Measurements from ENCODE around the gene MPND.

Gene MPND

DNA sequence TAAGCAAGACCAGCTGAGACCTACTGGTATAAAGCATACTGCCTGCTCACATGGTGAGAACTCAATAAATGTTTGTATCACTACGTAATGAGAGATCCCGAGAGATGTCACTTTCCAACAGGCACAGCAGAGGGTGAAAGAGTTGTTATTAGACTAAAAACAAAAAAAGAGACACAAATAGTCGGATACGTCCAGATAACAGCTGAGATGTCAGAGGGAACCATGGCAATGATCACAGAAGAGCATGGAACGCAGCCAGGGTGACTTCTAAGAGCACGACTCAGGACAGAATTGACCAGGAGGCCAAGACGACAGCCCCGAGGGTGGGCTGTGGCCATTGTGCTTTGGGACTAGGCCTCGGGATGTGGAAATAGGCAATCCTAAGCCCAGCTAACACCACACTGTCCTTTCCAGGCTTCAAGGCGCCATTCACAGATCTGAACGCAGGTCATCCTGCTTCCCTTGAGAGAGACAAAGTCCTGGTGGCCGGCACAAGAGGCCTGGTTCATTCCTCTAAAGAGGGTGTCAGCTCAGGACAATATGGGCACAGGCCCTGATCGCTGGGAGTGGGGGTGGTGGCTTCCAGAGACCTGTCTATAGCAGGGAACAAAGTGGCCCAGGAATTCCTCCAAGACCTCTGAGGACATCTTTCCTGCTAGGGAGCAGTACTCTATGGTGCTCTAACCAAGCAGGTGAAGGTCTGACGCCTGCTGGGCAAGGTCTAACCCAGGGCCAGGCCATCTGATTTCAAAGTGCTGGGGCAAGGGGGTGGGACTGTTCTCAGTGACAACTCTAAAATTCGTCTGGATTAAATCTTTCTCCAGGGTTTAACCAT lies 53.8 kb downstream of the MPND start:
- FAIRE-seq (no peak), DNase-seq (ENCODE audit: insufficient read length, low spot score) (no peak)

DNA sequence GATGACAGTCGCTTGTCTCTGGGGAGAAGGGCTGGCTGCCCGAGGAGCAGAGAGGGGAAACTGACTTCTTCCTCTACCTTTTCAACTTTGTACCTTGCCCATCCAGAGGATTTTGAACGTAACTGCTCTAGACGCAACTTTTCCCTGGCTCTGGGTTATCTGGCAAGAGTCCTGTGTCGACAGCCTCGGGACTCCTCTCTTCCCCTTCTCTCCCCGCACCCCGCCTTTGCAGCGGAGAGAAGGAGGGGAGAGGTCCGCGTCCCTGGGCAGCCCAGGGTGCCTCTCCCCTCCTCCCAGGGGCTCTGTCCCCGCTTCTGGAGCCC lies 56.4 kb downstream of the MPND start:
- DNase-seq (ENCODE audit: insufficient read length, low spot score) = no peak
- FAIRE-seq = no peak

DNA sequence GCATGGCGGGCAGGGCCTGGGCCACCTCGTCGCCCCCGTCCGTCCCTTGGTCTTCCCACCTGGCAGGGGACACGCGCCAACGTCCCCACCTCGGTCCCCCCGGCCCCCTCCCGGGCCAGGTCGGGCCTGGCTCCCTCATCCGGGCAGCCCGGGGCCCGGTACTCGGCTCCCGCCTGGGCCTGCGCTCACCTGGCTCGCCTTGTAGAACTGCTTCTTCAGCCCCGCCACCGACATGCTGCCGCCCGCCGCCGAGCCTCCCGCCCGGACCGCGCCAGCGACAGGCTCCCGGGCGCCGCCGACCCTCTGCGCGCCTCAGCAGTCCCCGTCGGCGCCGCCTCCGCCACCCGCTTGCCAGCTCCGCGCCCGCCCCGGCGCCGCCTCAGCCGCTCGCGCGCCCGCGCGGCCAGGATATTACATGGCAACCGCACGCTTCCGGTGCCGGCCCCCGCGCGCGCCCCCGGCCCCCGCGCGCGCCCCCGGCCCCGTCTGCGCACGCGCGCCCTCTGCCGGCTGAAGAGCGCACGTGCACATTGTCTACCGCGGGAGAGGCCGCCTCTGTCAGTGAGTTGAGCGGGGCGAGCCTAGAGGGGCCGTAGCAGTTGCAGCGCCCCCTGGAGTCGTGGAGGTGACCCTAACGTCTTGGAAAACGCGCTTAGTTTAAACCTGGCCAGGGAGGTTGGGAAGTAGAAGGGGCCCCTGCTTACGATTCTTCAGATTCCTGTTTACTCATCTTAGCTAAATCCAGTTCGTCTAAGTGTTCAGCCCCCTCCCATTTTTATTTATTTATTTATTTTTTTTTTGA lies 57.0 kb downstream of the MPND start, which contains the start of gene SH3GL1:
TSS of gene SH3GL1 (minus strand) at position 413 of the 802 bp plus-strand sequence. CDS start at position 234, 179 bp downstream.
- peak; percentile 16 for FAIRE-seq

DNA sequence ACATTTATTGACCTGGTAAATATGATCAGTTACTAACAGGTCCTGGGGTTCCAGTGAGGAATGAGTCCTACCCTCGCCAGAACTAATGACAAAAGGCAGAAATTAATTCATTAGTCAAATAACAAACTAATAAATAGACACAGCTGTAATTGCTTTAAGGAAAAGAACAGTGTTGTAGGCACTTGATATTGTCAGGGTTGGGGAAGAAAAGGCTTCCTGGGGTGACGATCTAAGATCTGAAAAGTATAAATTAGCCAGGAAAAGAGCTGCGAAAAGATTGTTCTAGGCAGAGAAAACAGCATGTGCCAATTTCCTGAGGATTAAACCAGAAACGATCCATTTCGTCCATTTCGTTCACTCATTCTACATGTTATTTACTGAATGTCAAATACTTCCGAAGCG lies 58.4 kb downstream of the MPND start:
- FAIRE-seq = no peak
- DNase-seq (ENCODE audit: insufficient read length, low spot score) = no peak

More for the DNA sequence above, 57.0 kb downstream of the MPND start, which contains the start of gene SH3GL1:
- peak; percentile 71 for DNase-seq (ENCODE audit: insufficient read length, low spot score)

DNA sequence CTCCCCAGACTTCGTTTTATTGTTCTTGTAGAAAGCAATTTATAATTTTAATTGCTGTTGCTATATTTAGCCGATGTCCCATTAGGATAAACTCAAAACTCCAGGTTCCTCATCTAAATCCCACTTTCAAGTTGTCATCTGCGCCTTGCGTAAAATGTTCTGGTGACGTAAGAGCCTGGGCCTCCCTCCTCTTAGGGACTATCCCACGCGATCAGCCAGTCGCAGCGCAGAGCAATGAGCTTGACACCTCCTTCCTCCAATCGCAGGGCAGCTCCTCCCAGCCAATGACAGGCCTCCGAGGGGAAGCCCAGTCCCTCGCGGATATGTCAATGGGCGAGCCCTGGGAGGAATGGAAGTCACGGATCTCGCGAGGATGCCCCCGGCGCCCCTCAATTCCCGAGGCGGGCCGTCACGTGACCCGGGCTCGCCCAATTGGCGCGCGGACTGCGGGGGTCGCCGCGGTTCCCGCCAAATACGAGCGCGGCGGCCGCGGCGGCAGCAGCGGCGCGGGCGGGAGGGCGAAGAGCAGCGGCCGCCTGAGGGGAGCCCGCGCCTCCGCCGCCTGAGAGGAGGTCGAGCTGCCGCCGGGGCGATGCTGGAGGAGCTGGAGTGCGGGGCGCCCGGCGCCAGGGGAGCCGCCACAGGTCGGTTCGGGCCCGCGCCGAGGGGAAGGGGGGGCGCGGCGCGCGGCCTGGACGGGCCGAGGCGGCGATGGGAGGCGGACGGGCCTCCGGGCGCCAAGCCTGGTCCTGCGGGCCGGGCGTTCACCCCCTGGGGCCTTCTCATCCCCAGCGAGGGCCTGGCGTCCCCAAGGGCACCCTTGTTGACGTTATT lies 59.0 kb downstream of the MPND start, which contains the start of gene CHAF1A:
TSS of gene CHAF1A (plus strand) at position 470 of the 834 bp plus-strand sequence. CDS start at position 593, 123 bp downstream.
- DNase-seq (ENCODE audit: insufficient read length, low spot score) (peak; percentile 99), FAIRE-seq (peak; percentile 82)

DNA sequence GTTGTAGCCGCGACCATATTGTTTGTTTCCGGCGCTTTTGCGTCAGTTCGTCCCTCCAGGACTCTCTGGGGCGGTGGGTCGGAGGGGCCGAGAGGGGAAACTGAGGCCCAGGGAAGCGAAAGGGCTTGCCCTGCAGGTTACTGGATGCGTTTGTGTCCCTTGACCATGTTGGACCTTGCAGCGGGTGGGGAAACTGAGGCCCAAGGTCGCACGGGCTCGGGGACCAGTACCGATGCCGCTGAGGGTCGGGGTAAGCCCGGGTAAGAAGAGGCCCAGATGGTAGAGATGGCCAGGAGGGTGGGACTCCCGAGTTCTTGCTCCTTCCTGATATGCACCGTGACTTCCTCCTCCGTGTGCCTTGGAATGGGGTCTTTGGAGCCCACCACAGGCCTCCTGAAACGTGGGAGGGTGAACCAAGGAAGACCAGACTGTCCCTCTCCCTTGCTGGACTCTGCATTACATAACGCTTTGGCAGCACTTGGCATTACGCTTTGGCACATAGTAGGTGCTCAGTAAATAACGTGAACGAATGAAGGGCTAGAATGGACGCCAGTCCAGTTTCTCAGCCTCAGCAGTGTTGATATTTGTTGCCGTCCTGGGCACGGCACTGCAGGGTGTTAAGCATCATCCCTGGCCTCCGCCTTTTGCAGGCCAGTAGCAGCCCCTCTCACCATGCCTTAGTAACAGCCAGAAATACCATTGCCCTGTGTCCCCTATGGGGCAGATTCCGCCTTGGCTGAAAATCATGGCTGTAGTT lies 59.8 kb downstream of the MPND start:
- no peak for DNase-seq (ENCODE audit: insufficient read length, low spot score)
- no peak for FAIRE-seq

DNA sequence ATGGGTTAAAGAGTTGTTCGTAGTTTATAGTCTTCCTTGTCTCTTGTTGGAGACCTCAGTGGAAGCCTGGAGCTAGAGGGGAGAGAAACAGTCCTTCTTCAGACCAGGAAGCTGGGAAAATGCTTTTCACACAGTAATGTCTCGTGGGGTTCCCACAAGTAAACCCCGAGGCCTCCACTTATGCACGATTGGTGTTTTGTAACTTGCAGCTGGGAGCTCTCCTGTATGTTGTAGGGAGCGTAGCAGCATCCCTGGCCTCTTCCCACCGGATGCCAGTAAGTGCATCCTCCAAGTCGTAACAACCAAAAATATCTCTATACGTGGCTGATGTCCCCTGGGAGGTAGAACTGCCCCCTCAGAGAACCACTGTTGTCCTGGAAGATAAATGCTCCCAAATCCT lies 62.6 kb downstream of the MPND start:
- DNase-seq (ENCODE audit: insufficient read length, low spot score) (no peak), FAIRE-seq (no peak)

DNA sequence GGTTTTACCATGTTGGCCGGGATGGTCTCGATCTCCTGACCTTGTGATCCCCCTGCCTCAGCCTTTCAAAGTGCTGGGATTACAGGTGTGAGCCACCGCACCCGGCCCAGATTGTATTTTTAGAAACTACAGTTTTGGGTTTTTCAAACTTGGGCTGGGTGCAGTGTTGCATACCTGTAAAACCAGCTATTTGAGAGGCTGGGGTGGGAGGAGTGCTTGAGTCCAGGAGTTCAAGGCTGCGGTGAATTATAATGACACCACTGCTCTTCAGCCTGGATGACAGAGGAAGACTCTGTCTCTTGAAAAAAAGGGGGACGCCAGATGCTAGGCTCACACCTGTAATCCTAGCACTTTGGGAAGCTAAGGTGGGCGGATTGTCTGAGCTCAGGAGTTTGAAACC lies 63.3 kb downstream of the MPND start:
- no peak for FAIRE-seq

DNA sequence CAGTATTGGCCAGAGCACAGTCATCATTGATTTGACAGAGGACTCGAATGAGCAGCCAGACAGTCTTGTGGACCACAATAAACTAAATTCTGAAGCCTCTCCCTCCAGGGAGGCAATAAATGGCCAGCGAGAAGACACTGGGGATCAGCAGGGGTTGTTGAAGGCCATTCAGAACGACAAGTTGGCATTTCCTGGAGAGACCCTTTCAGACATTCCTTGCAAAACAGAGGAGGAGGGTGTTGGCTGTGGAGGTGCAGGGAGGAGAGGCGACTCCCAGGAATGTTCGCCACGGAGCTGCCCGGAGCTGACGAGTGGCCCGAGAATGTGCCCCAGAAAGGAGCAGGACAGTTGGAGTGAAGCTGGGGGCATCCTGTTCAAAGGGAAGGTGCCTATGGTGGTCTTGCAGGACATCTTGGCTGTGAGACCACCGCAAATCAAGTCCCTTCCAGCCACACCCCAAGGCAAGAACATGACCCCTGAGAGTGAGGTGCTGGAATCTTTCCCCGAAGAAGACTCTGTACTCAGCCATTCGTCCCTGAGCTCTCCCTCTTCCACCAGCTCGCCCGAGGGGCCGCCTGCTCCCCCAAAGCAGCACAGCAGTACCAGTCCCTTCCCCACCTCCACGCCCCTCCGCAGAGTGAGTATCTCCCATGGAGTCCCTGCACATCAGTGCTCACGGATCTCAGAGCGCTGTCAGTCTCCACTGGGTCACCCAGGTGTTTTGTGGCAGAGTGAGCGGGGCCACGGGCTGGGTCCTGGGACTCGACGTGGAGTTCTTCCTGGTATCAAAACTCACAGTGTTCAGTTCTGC lies 66.0 kb downstream of the MPND start:
- FAIRE-seq (no peak), DNase-seq (ENCODE audit: insufficient read length, low spot score) (no peak)

More for the DNA sequence above, 63.3 kb downstream of the MPND start:
- DNase-seq (ENCODE audit: insufficient read length, low spot score) = no peak
